GM19035 (cell line): Measurements from ENCODE around the gene TNFRSF6B.

ENCODE experiments used
- ATAC-seq: cut with Tn5 transposase; IDR thresholded peaks from one replicate; pipeline ENCODE4 v1.9.1; 2021; ENCODE audit not compliant: unreplicated experiment

Gene TNFRSF6B

DNA sequence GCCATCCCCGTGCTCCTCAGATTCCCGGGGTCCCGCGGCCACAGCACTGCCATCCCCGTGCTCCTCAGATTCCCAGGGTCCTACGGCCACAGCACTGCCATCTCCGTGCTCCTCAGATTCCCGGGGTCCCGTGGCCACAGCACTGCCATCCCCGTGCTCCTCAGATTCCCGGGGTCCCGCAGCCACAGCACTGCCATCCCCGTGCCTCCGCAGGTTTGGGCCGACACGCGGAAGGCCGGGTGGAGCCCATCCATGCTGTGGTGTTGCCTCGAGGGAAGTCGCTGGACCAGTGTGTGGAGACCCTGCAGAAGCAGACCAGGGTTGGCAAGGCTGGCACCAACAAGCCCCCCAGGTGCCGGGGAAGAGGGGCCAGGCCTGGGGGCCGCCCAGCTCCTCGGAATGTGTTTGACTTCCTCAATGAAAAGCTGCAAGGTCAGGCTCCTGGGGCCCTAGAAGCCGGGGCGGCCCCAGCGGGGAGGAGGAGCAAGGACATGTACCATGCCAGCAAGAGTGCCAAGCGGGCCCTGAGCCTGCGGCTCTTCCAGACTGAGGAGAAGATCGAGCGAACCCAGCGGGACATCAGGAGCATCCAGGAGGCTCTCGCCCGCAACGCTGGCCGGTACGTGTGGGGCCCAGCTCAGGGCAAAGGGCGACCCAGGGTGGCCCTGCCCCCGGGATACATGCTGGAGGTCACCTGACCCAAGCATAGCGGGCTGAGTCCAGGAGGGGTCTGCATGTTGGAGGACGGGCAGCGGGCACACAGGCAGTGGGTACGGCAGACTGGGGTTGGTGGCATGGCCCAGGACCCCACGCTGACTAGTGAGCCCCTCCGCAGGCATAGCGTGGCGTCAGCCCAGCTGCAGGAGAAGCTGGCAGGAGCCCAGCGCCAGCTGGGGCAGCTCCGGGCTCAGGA, 38.8 kb downstream of the TNFRSF6B start:
- ATAC-seq = no peak

DNA sequence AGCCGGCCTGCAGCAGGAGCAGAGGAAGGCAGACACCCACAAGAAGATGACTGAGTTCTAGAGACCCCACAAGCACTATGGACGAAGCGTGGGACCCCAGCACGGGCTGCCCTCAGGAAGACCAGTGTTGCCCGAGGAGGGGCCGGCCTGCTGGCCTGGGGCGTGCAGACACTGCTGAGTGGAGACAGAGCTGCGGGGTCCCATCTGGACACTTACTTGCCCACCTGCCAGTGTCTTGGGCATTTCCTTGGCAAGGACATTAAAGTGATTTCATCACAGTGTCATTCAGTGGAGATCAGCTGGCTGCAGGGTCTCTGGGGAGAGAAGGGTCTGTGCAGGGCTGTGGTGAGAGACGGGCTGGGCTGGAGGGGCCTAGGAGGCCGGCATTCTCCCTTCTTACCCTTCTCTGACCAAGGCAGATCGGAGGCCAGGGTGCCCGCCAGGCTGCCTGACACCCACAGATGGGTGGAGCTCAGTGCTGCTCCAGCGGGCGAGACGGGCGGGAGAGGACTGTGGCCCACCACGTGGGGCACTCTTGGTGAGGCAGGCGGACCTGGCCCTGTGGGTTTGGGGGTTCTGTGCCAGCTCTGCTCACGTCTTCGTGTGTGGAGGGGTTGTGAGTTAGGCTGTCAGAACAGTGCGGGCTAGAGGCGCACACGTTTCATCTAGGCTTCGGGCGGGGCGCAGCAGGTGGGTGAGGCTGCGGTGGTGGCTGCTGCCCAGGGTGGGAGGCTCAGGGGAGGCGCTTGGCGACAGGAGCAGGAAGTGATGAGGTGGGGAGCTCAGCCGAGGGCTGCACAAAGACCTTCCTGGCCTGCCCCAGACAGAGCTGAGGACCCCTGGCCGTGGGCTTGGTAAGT, 39.6 kb downstream of the TNFRSF6B start, which contains the start of gene LIME1:
LIME1 (plus strand) TSS at position 806 of the 860 bp plus-strand sequence. CDS start 886 bp downstream, outside the sequence.
- no peak for ATAC-seq

DNA sequence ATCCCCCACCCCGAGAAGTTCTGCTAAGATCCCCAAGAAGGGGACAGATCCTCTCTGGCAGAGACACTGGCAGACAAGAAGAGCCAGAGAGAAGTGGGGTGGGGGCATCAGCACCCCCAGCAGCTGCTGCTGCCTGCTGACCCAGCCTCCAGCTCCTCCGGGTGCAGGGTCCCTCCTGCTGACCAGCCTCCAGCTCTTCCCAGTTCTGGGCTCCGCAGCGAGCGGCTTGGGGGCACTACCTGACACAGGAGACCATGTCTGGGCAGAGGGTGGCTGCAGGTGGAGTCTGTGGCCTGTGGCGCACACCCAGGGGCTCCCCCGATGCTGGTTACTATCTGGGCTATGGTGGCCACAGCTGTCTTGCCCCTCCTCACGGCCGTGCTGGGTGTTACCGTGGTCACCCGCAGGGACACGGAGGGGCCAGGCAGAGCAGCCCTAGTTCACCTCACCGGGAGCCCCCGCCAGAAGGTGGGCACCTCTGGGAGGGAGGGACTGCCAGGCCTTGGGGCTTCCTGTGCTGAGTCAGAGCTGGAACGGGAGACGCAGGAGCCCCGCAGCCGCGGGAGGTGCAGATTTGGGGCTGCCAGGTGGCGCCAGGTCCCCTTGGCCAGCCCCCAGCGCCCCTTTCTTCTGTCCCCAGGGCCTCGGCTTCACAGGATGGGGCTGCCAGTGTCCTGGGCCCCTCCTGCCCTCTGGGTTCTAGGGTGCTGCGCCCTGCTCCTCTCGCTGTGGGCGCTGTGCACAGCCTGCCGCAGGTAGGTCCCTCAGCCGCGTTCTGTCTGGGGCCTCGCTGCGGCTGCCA, 40.6 kb downstream of the TNFRSF6B start:
- no peak for ATAC-seq

DNA sequence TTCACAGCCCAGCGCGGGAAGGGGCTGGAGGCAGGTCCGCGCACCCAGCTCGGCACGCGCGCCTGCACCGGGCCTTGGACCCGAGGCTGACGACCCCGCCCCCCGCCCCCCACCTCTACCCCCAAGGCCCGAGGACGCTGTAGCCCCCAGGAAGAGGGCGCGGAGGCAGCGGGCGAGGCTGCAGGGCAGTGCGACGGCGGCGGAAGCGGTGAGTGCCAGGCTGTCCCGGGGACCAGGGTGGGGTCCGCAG, 41.2 kb downstream of the TNFRSF6B start:
- no peak for ATAC-seq

DNA sequence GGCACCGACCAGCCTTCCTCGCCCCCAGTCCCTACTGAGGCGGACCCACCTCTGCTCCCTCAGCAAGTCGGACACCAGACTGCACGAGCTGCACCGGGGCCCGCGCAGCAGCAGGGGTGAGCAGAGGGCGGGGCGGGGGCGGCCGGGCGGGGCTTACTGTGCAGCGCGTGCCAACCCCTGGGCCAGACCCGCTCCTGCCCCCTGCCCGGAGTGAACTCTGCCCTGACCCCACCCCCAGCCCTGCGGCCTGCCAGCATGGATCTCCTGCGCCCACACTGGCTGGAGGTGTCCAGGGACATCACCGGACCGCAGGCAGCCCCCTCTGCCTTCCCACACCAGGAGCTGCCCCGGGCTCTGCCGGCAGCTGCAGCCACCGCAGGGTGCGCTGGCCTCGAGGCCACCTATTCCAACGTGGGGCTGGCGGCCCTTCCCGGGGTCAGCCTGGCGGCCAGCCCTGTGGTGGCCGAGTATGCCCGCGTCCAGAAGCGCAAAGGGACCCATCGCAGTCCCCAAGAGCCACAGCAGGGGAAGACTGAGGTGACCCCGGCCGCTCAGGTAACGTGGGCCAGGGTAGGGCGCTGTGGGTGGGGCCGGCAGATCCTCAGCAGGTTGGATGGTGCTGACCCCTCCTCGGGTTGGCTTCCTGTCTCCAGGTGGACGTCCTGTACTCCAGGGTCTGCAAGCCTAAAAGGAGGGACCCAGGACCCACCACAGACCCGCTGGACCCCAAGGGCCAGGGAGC, 41.7 kb downstream of the TNFRSF6B start:
- no peak for ATAC-seq

DNA sequence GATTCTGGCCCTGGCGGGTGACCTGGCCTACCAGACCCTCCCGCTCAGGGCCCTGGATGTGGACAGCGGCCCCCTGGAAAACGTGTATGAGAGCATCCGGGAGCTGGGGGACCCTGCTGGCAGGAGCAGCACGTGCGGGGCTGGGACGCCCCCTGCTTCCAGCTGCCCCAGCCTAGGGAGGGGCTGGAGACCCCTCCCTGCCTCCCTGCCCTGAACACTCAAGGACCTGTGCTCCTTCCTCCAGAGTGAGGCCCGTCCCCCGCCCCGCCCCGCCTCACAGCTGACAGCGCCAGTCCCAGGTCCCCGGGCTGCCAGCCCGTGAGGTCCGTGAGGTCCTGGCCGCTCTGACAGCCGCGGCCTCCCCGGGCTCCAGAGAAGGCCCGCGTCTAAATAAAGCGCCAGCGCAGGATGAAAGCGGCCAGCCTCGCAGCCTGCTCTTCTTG, 42.3 kb downstream of the TNFRSF6B start:
- no peak for ATAC-seq

DNA sequence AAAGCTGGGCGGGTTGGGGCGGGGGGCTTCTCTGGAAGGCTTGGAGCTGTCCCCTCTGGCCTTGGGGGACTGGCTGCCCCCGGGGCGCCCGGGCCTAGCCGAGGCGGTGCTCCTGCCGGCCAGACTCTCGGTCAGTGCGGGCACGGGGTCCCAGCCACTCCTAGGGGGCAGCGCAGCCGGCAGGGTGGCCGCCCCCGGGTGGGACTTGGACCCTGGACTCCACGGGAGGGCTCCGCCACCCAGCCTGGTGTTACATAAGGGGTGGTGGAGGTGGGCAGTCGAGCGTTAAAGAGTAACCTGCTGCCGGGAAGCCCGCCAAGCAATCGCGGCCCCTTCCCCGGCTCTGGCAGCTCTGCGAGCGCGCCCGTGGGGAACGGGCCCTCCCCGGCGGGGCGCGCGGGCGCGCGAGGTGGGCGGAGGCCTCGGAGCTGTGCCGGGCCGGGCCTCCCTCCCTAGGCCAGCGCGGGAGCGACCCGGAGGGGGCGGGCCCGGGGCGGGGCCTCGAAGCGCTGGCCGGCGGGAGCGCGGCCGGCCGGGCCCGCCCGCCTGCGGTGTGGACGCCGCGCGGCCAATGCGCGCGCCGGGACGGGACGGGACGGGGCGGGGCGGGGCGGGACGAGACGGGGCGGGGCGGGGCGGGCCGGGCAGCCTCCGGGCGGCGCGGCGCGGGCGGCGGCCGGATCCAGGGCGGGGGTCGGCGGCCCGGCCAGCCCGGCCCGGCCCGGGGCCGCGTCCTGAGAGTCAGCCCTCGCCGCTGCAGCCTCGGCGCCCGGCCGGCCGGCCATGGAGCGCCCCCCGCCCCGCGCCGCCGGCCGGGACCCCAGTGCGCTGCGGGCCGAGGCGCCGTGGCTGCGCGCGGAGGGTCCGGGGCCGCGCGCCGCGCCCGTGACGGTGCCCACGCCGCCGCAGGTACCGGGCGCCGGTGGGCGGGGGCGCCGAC, 42.9 kb downstream of the TNFRSF6B start, which contains the start of gene SLC2A4RG:
SLC2A4RG (plus strand) TSS at position 647 of the 940 bp plus-strand sequence; CDS start at position 784, 137 bp downstream.
- peak; percentile 52 for ATAC-seq

DNA sequence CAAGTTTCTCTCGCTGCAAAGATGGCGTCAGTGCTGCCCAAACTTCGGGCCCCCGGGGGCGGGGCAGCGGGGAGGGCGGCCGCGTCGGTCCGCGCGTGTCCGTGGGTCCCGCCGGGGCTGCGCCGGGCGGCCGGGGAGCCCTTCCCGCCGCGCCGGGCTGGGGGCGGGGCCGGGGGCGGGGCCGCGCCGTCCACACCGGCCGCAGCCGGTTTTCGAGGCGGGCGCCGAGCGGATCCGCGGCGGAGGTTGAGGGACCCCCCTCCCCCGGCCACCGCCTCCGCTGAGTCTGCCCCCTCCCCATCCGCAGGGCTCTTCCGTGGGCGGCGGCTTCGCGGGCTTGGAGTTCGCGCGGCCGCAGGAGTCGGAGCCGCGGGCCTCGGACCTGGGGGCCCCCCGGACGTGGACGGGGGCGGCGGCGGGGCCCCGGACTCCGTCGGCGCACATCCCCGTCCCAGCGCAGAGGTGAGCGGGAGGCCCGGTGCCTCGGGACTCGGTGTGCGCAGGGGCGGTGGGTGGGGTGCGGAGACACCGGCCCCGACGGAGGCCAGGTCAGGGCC, 43.7 kb downstream of the TNFRSF6B start:
- ATAC-seq = peak; percentile 21

DNA sequence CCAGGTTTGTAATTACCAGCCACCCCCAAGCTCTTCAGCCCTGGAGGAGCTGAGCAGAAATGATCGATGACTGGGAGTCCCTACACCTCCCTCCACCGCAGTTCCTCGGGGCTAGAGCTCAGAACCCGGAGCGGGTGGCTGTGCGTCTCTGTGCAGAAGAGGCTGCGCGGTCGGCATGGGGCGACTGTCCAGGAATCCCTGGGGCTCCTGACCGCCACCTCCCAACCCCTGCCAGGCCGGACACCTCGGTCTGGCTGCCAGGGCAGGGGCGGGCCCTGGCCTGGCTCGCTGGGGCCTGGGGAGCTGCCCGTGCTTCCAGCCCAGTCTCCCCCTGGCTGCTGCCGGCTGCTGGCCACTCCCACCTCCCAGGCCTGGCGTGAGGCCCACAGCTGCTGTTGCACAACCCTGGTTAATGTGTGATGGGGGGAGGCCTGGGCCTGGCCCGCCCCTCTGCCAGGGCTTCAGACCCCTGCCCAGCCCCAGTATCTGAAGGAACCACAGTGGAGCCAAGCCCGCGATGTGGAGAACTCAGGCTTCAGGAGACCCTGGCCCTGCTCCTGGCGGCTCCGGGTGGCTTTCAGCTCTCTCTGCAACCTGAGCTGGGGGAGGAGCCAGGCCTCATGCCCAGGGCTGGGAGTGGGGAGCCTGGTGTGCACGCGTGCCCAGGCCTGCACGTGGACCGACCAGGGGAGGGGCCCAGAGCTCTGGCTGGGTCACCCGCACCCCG, 44.3 kb downstream of the TNFRSF6B start:
- no peak for ATAC-seq

DNA sequence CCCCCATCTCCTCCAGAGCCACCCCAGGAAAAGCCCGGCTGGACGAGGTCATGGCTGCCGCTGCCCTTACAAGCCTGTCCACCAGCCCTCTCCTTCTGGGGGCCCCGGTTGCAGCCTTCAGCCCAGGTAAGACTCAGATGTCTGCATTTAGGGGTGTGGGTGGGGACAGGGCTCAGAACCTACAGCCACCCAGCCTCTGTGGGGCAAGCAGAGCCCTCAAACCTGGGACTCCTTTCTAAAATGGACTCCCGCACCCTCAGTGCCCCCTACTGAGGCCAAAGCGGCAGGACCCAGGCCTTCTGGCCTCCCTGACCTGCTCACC, 44.9 kb downstream of the TNFRSF6B start:
- ATAC-seq = no peak

DNA sequence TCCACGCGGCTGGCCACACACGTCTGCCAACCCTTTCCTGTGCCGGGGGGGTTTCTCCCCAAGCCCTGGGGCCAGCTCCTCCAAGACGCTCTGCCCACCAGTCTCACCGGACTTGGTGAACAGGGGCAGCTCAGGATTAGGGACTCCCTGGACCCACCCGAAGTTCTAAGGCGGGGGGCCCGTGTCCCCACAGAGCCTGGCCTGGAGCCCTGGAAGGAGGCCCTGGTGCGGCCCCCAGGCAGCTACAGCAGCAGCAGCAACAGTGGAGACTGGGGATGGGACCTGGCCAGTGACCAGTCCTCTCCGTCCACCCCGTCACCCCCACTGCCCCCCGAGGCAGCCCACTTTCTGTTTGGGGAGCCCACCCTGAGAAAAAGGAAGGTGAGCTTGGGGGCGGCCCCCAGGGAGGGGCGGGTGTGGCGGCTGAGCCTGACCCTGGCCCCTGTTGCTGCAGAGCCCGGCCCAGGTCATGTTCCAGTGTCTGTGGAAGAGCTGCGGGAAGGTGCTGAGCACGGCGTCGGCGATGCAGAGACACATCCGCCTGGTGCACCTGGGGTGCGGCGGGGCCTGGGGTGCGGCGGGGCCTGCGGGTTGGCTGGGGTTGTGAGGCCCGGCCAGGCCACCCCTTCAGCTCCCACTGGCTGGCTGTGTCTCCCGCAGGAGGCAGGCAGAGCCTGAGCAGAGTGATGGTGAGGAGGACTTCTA, 45.4 kb downstream of the TNFRSF6B start:
- no peak for ATAC-seq

DNA sequence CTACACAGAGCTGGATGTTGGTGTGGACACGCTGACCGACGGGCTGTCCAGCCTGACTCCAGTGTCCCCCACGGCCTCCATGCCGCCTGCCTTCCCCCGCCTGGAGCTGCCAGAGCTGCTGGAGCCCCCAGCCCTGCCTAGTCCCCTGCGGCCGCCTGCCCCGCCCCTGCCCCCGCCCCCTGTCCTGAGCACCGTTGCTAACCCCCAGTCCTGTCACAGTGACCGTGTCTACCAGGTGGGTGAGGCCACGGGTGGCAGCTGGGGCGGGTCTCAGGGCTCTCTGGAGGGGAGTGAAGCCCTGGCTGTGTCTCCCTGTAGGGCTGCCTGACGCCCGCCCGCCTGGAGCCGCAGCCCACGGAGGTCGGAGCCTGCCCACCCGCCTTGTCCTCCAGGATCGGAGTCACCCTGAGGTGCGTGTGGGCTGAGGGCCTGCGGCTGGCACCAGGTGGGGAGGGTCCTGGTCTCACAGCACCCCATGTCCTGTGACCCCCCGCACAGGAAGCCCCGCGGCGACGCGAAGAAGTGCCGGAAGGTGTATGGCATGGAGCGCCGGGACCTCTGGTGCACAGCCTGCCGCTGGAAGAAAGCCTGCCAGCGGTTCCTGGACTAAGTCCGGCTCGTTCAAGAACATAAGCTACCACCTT, 46.1 kb downstream of the TNFRSF6B start:
- no peak for ATAC-seq

DNA sequence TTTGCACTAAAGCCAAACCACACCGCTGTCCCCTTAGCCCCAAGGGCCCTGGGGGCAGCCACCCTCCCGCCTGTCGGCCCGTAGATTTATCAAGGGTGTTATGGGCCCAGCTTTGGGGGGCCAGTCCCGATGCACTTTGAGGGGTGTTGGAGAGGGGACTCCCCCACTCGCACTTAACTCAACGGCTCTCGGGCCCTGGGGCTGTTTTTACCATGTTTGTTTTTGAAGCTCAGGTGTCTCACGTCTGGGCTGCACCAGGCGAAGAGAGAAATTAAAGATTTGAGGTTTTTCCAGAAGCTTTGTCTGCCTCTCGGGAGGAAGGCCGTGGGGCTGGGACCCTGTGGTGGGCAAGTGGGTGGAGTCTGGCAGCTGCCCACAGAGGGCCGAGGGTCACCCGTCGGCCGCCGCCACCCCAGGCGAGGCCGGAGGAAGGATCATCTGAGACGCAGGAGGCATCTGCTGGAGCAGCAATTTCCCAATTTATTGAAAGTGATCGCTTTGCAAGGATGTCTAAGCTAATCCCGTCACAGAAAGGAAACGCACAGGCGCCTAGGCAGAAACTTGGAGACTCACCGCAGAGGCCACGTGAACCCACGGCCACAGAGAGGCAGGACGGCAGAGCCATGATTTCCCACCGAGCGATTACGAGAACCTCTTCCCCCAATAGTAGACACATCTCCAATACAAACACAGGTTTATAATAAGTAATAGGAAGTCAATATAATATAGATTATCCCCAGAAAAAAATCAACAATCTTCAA, 46.9 kb downstream of the TNFRSF6B start:
- ATAC-seq = no peak

DNA sequence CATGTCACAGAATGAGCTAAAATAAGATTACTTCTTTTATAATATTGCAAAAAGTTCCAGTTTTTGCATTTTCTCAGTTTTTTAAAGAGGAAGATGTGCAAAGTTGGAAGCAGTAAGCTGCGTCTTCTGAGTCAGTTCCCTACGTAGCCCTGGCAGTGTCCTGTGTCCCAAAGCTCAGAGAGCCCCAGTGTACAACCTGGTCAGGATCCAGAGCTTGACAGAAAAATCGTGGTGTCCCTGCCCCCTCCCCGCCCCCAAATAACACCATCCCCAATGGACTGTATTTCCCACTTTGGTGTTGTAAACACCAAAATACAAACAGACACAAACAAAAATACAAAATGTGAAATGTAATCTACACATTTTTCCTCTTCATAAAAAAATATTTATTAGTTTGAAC, 47.7 kb downstream of the TNFRSF6B start:
- no peak for ATAC-seq

DNA sequence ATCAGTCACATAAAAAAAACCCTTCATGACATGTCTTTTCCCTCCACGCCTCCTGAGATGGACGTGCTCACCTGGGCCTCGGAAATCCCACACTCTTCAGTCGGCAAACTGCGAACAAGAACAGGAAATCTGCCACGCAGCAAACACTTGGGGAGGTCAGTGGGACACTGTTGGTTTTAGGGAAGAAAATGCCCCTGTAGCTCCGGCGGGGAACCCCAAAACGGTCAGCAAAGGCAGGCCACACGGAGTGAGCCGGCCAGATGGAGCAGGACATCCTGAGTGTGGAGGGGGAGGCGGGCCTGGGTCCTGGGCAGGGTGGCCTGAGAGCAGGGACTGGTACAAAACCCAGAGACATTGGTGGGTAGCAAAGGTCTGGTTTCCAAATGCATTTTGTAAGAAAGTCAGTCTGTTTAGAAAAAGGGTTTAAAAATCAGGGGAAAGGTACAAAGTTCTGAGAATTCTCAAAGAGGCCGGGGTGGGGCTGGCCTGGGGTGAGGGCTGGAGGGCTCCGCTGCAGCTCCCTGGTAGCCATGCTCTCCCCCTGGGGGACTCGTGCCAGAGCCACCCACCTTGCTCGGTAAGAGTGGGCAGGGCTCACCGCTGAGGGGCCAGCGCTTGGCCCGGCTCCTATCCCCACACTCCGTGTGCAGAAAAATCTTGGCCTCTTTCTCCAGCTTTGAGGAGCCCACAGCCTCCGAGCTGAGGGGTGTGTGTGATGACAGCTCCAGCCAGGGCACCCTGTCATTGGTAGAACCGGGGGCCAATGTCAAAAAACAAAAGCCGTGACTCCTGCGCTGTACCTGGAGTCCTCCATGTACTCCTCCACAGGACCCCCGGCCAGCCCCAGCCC, 48.3 kb downstream of the TNFRSF6B start:
- ATAC-seq = no peak

DNA sequence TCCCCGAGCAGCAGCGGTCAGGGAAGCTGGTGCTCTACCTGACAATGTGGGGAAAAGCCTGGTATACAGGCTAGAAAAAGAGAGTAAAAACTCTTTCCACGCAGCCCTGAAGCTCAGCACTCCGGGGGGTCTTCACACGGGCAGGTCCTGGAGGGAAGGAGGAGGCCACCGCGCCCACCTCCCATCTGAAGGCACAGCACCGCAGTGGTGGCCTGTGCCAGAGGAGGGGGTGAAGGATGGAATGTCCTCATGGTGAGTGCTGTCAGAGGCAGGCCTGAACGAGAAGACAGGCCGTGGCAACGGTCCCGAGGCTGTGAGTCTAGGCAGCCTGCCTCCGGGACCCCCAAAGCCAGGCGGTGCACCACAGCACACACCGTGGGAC, 49.0 kb downstream of the TNFRSF6B start:
- no peak for ATAC-seq
